Tibial artery (tissue), 4 donors: ENCODE measurements around the gene RUNX2.
"Not testable (repeated sequence)": the region's sequence is repeated elsewhere in the genome, so short reads cannot be mapped to it uniquely, and the experiment has no call there.

Experiments
- DNase-seq, 2 donors: peaks; one replicate each; pipeline ENCODE4 v3.0.0-alpha.2; 2019
- H3K27ac ChIP-seq, 2 donors: fragments of 200-600 bp; sonication (generic) in 1 of 2; 1 replicate in 1 of 2; 2 replicates in 1 of 2; pipeline ENCODE4 v1.5.1; 2018 to 2019; ENCODE audit warnings: mild to moderate bottlenecking in 1 of 2
- H3K27me3 ChIP-seq, 2 donors: fragments of 200-600 bp; sonication (generic) in 1 of 2; one replicate each; pipeline versions ENCODE4 v1.5.1 to v1.6.0; 2016 to 2019
- H3K36me3 ChIP-seq, 3 donors: fragments of 200-600 bp; sonication (generic) in 2 of 3; one replicate each; pipeline ENCODE4 v1.5.1; 2016 to 2019; ENCODE audit warnings: mild to moderate bottlenecking in 2 of 3
- H3K4me1 ChIP-seq, 4 donors: fragments of 200-600 bp; sonication (generic) in 2 of 4; 1 replicate in 3 of 4; 2 replicates in 1 of 4; pipeline ENCODE4 v1.5.1; 2016 to 2019
- H3K4me3 ChIP-seq, 2 donors: fragments of 200-600 bp; sonication (generic) in 1 of 2; 1 replicate in 1 of 2; 2 replicates in 1 of 2; pipeline ENCODE4 v1.5.1; 2018 to 2019; ENCODE audit warnings: mild to moderate bottlenecking in 2 of 2
- H3K9me3 ChIP-seq, 3 donors: fragments of 200-600 bp; sonication (generic) in 1 of 3; one replicate each; pipeline ENCODE4 v1.5.1; 2016 to 2019
- CTCF ChIP-seq, 2 experiments: fragments of 200-600 bp in 1 of 2; fragments of 450-650 bp in 1 of 2; IDR thresholded peaks; one replicate each; pipeline ENCODE4 v1.5.1; 2017 to 2019; ENCODE audit warnings: antibody characterized with exemption in 2 of 2, mild to moderate bottlenecking in 1 of 2, moderate library complexity in 1 of 2
- intact Hi-C: fragments of 100-400 bp; cut with DNase I; formaldehyde crosslinking; loops from one replicate; pipeline ENCODE4 v1.15.0; 2023; ENCODE audit warnings: low total_unique reads

RUNX2 gene

GRCh38 chr6:45665859-45666258 is 337.7 kb downstream of the RUNX2 start:
- H3K27ac ChIP-seq = no peak overlapping the region
- peaks cover 0 to 21% of the 10 kb centered on the region in 2 donors for H3K27me3 ChIP-seq
- H3K4me3 ChIP-seq = no peak overlapping the region
- intact Hi-C loops = no loop called here
- no peaks in the 10 kb centered on the region for H3K9me3 ChIP-seq
- H3K4me1 ChIP-seq = peaks cover 0 to 15% (median 10%) of the 10 kb centered on the region in 4 donors
- no peaks in the 10 kb centered on the region for H3K36me3 ChIP-seq
- no peak for DNase-seq
- no peak for TF ChIP-seq CTCF (IDR thresholded peaks at IDR 0.05)

GRCh38 chr6:45666846-45667245 is 338.7 kb downstream of the RUNX2 start:
- no peaks in the 10 kb centered on the region for H3K9me3 ChIP-seq
- DNase-seq = no peak
- H3K4me3 ChIP-seq = no peak overlapping the region
- TF ChIP-seq CTCF (IDR thresholded peaks at IDR 0.05) = no peak
- no peaks in the 10 kb centered on the region for H3K36me3 ChIP-seq
- peaks cover 0 to 15% (median 10%) of the 10 kb centered on the region in 4 donors for H3K4me1 ChIP-seq
- peaks cover 0 to 21% of the 10 kb centered on the region in 2 donors for H3K27me3 ChIP-seq
- no peak overlapping the region for H3K27ac ChIP-seq
- intact Hi-C loops = no loop called here

GRCh38 chr6:45667300-45667699 is 339.2 kb downstream of the RUNX2 start:
- Histone ChIP-seq H3K27me3 (peaks cover 0 to 21% of the 10 kb centered on the region in 2 donors), H3K27ac (no peak overlapping the region), H3K4me1 (peaks cover 0 to 15% (median 10%) of the 10 kb centered on the region in 4 donors), H3K9me3 (no peaks in the 10 kb centered on the region), H3K36me3 (no peaks in the 10 kb centered on the region), H3K4me3 (no peak overlapping the region)
- no peak for TF ChIP-seq CTCF (IDR thresholded peaks at IDR 0.05)
- no peak for DNase-seq
- intact Hi-C loops = no loop called here

GRCh38 chr6:45667766-45668165 is 339.6 kb downstream of the RUNX2 start:
- Histone ChIP-seq H3K27ac (no peak overlapping the region), H3K4me1 (peaks cover 0 to 15% (median 10%) of the 10 kb centered on the region in 4 donors), H3K4me3 (no peak overlapping the region), H3K9me3 (no peaks in the 10 kb centered on the region), H3K27me3 (peaks cover 0 to 18% of the 10 kb centered on the region in 2 donors), H3K36me3 (no peaks in the 10 kb centered on the region)
- no peak for TF ChIP-seq CTCF (IDR thresholded peaks at IDR 0.05)
- DNase-seq = no peak
- intact Hi-C loops = no loop called here

- no peak overlapping the region for H3K27ac ChIP-seq
- H3K9me3 ChIP-seq = no peaks in the 10 kb centered on the region
- intact Hi-C loops = no loop called here
These were observed 340.6 kb downstream of the RUNX2 start for GRCh38 chr6:45668705-45669104.

GRCh38 chr6:45673167-45673566 is 345.0 kb downstream of the RUNX2 start:
- DNase-seq, H3K27ac ChIP-seq, intact Hi-C loops, H3K36me3 ChIP-seq, H3K9me3 ChIP-seq, H3K4me1 ChIP-seq, H3K4me3 ChIP-seq, H3K27me3 ChIP-seq: not testable (repeated sequence)

More at GRCh38 chr6:45668705-45669104, 340.6 kb downstream of the RUNX2 start:
- Histone ChIP-seq H3K4me1 (peaks cover 0 to 8% (median 3%) of the 10 kb centered on the region in 4 donors), H3K36me3 (no peaks in the 10 kb centered on the region), H3K27me3 (peaks cover 0 to 9% of the 10 kb centered on the region in 2 donors), H3K4me3 (no peak overlapping the region)
- no peak for DNase-seq
- no peak for TF ChIP-seq CTCF (IDR thresholded peaks at IDR 0.05)

GRCh38 chr6:45675166-45675565 is 347.0 kb downstream of the RUNX2 start:
- H3K27ac ChIP-seq, H3K36me3 ChIP-seq, DNase-seq, H3K27me3 ChIP-seq, H3K4me1 ChIP-seq, intact Hi-C loops, H3K4me3 ChIP-seq: not testable (repeated sequence)
- H3K9me3 ChIP-seq = peaks cover 0 to 12% (median 0%) of the 10 kb centered on the region in 3 donors
